GM12873 (cell line): ENCODE measurements around the gene ALPK1.

ENCODE experiments used
- TF ChIP-seq, protein P1 (sequence below): IDR thresholded peaks from 2 replicates; pipeline ENCODE4 v1.5.1; 2012; ENCODE audit warnings: low read depth, mild to moderate bottlenecking, moderate library complexity, low read length, control low read depth; ENCODE audit not compliant: insufficient read depth; ENCODE audit errors: missing control alignments

ALPK1 gene

DNA sequence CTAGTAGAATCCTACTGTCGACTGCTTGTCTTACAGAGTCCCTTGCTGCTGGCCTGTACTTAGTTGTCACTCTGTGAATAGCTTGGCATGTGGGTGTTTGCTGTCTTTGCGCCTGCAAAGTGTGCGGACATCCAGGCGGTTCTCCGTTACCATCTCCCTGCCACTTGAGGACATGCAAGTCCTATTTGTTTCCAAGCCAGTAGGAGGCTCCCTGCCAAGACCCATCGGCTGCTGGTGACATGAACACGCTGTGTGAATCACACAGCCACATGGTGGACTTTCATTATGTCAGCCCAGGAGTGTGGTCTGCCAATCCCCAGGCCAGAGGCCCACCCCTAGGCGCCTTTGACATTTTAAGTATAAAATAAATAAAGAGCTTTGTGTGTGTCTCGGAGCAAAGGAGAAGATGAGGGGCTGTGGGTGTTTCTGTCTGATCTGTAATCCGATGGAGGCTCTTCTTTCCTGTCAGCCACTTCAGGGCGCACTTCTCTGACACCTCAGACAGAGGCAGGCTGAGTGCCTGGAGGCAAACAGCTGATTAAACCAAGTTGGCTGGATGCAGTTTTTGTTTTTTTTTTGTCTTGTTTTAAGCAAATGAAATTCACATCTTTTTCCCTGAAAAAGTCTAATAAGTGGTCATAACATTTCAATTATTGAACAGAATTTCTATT is 51.5 kb downstream of the ALPK1 start:
- TF ChIP-seq, protein P1, sequence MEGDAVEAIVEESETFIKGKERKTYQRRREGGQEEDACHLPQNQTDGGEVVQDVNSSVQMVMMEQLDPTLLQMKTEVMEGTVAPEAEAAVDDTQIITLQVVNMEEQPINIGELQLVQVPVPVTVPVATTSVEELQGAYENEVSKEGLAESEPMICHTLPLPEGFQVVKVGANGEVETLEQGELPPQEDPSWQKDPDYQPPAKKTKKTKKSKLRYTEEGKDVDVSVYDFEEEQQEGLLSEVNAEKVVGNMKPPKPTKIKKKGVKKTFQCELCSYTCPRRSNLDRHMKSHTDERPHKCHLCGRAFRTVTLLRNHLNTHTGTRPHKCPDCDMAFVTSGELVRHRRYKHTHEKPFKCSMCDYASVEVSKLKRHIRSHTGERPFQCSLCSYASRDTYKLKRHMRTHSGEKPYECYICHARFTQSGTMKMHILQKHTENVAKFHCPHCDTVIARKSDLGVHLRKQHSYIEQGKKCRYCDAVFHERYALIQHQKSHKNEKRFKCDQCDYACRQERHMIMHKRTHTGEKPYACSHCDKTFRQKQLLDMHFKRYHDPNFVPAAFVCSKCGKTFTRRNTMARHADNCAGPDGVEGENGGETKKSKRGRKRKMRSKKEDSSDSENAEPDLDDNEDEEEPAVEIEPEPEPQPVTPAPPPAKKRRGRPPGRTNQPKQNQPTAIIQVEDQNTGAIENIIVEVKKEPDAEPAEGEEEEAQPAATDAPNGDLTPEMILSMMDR: no peak

DNA sequence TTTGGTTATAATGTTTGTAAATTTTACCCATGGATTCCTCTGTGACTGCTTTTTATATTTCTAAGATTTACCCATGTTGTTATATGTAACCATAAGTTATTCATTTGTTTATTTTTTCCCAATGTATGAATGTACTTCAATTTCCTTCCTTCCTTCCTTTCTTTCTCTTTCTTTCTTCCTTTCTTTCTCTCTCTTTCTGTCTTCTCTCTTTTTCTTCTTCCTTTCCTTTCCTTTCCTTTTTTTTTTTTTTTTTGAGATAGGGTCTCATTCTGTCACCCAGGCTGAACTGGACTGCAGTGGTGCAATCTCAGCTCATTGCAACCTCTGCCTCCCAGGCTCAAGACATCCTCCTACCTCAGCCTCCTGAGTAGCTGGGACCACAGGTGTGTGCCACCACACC is 55.6 kb downstream of the ALPK1 start:
- TF ChIP-seq, protein P1: no peak

DNA sequence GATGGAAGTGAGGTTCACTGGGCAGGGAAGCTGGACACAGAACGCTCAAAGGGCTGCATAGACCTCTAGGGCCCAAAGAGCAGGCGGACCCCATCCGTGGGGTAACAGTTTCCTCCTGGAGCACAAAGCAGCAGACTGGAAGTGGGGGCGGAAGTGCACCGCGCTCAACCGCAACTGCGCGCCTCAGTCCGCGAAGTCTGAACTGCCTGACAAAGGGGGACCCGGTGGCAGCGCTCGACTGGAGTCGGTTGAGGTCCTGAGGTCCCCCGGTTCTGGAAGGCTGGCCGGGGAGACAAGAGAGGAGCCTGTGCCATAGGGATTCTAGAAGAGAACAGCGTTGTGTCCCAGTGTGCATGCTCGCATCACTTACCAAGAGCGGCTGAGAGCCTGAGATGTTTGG is 58.5 kb downstream of the ALPK1 start:
- TF ChIP-seq, protein P1: no peak

DNA sequence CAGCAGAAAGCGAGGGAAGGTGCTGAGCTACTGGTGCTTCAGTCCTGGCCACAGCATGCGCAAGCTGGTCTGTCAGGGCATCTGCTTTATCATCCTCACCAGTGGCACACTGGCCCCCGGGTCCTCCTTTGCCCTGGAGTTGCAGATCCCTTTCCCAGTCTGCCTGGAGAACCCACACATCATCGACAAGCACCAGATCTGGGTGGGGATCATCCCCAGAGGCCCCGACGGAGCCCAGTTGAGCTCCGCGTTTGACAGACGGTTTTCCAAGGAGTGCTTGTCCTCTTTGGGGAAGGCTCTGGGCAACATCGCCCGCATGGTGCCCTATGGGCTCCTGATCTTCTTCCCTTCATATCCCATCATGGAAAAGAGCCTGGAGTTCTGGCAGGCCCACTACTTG is 60.3 kb downstream of the ALPK1 start:
- TF ChIP-seq, protein P1: no peak

DNA sequence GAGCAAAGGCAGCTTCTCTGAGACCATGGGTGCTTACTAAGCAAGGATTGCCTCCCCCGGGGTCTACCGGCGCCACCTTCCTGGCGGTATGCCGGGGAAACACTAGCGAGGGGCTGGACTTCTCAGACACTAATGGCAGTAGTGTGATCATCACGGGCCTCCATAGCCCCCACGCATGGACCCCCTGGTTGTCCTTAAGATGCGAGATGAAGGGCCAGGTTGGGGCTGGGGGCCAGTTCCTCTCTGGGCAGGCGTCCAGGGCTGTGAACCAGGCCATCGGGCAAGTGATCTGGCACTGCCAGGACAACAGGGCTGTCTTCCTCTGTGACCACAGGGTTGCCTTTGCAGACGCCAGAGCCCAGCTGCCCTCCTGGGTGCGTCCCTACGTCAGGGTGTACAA is 60.7 kb downstream of the ALPK1 start:
- TF ChIP-seq, protein P1: no peak

DNA sequence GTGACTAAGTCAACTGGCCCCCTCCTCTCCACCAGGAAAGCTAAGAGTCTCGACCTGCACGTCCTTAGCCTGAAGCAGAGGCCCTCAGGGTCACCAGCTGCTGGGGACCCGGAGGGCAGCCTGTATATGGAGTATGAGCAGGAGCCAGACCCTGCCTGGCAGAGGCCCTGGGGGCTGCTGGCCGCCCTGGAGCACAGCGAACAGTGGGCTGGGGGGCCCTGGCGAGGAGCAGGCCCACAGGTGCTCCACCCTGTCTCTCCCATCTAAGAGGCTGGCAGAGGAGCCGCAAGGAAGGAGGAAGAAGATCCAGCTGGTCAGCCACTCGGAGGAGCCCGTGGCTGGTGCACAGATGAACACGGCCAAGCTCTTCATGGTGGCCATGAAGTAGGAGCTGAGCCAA is 61.2 kb downstream of the ALPK1 start:
- TF ChIP-seq, protein P1: no peak

DNA sequence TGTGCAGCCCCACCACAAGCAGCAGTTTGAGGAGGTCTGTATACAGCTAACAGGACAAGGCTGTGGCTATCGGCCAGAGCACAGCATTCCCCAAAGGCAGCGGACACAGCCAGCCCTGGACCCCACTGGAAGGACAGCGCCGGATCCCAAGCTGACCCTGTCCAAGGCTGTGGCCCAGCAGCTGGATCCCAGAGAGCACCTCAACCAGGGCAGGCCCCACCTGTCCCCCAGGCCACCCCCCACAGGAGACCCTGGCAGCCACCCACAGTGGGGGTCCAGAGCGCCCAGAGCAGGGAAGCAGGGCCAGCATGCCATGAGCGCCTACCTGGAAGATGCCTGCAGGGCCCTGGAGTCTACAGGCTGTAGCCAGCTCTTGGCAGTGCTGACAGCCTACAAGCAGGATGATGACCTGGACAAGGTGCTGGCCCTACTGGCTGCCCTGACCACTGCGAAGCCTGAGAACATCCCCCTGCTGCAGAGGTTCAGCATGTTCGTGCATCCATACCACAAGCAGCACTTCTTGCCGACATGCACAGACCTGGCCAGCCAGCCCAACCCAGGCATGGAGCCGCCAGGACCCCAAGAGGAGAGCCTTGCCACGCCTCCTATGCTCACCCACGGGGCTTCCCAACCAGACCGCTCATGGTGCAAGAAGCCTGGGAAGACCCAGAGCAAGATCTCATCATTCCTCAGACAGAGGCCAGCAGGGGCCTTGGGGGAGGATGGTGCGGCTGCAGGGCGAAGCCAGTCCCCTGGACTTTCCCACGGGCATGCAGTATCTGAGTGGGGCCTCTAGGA is 62.0 kb downstream of the ALPK1 start:
- TF ChIP-seq, protein P1: no peak
